Effector CD8-positive, alpha-beta T cell (primary cell): ENCODE data around the gene PACRG.

Experiments used
- DNase-seq: peaks from one replicate; lab custom pipeline; 2025; lab: John Stamatoyannopoulos, UW

PACRG gene

GRCh38 chr6:163288066-163288465 lies 560.3 kb downstream of the PACRG start:
- DNase-seq = no peak

DNA sequence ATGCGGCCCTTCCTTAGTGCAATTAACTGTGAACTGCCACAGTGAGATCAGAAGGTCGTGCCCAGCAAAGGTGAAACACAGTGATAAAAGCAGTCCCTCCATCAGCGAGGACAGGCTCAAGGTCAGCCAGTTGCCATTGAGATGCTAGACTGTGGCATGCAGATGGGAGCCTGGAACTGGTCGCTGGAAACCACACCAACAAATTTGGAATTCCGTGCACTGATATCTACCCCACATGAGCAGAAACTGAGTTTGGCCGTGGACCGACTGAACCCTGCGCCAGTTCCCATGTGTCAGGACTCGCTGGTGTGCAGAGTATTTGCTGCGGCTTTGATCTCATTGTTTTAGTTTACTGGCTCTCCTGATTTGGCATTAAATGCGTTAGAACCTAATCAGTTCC lies 561.1 kb downstream of the PACRG start:
- no peak for DNase-seq

GRCh38 chr6:163289447-163289846 lies 561.7 kb downstream of the PACRG start:
- DNase-seq = no peak

DNA sequence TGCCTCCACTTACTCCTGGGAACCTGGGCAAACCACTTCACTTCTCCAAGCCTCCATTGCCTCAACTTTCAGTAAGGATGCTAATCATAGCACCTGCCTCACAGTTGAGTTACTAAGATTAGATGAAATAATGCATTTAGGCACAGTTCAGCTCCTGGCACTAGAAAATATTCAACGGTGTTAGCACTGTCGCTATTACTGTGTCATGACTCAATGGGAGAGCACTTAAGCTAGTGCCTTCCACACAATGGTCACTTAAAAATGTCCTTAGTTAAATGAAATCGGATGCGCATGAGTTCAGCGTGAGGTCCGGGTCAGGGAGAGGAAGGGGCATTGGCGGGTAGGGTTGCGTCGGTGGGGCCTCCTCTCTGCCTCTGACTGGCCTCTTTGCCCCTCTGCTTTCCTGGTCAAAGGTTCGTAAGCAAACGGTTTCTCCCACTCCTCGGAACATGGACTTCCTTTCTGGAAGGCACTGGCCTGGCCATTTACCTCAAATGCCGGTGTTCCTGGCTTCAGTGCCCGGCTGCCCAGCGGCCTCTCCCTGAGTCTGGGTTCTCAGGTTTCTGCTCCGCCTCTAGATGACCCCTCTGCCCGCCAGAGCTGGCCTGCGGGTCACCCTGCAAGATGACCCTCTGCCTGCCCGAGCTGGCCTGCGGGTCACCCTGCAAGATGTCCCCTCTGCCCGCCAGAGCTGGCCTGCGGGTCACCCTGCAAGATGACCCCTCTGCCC lies 562.9 kb downstream of the PACRG start:
- no peak for DNase-seq

GRCh38 chr6:163291622-163292021 lies 563.8 kb downstream of the PACRG start:
- no peak for DNase-seq

DNA sequence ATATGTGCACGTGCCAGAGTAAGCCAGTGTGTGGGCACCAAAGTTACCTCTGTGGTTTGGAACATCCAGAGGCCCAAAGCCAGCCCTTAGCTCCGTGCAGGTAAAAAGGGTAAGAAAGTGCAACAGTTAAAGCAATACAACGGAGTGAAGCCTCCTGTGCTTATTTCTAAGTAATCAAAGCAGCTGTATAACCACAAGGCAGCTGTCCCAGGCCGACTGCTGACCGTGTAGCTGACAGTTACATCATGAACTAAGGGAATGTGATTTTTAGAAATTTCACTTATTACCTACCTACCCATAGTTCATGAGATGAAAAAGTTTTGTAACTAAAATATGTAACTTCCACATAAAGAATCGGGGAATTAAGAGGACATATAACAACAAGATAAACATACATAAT lies 565.5 kb downstream of the PACRG start:
- no peak for DNase-seq

GRCh38 chr6:163294734-163295133 lies 567.0 kb downstream of the PACRG start:
- no peak for DNase-seq

DNA sequence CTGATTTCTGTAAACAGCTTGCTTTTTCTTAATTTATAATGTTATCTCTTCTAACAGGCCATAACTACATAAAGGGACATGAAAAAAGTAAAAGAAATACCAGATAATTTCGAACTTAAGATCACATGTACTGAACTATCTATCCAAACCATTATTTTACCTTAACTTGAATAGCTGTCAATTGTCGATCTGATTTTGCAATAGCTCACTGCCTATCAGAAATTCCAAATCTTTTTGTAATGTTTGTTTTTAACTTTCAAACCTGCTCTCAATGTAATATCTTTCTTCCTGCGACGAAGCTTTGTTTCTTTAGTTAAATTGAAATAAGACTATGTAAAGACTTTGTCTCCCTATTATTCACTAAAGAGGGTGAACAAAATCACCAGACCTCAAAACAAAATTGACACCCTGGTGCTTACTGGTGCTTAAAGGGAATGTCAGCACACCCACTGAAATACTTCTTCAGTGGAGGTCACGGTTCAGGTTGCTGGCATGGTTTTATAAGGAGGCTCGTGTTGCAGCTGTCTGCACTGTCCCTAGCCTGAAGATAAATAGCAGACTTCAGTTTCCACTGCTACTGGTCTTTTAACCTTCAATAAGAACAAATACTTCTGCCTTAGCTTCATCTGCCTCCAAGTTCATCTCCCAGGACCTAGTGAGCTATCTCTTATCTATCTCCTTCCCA lies 569.2 kb downstream of the PACRG start:
- no peak for DNase-seq

DNA sequence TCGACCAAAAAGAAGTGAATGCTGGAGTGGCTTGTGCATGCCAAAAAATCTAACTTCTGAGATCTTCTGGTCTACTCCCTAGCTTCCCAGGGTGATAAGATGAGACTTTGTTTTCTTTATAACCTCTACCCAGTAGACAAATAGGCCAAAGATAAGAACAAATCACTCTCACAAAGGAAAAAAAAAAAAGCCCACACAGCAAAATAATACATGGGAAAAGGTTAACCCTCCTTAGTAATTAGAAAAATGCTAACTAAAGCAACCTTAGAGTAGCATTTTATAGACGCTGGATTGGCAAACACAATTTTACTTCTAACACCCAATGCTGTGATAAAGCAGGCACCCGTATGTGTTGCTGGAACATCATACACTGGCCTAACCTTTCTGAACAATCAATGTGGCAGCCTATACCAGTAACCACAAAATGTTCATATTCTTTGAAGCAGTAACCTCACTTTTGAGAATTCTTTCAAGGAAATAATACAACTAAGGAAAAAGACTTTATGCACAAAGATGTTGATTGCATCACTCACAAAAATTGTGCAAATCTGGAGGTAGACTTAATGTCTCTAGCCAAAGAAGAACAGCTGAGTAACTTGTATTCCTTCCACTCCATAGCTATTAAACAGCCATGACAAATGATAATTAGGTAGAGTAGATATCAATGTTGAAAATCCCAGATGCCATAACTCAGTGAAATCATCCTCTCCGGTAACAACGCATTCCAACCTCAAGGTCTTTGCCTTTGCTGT lies 570.5 kb downstream of the PACRG start:
- DNase-seq = no peak

DNA sequence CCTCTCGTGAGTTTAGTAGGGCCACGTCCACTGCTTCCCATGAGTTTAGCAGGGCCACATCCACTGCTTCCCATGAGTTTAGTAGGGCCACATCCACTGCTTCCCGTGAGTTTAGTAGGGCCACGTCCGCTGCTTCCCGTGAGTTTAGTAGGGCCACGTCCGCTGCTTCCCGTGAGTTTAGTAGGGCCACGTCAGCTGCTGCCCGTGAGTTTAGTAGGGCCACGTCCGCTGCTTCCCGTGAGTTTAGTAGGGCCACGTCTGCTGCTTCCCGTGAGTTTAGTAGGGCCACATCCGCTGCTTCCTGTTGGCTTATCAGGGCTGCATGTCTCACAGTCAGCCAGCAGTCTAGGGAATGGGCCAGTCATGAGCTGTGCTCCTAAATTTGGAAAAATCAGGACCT lies 573.1 kb downstream of the PACRG start:
- DNase-seq = no peak

DNA sequence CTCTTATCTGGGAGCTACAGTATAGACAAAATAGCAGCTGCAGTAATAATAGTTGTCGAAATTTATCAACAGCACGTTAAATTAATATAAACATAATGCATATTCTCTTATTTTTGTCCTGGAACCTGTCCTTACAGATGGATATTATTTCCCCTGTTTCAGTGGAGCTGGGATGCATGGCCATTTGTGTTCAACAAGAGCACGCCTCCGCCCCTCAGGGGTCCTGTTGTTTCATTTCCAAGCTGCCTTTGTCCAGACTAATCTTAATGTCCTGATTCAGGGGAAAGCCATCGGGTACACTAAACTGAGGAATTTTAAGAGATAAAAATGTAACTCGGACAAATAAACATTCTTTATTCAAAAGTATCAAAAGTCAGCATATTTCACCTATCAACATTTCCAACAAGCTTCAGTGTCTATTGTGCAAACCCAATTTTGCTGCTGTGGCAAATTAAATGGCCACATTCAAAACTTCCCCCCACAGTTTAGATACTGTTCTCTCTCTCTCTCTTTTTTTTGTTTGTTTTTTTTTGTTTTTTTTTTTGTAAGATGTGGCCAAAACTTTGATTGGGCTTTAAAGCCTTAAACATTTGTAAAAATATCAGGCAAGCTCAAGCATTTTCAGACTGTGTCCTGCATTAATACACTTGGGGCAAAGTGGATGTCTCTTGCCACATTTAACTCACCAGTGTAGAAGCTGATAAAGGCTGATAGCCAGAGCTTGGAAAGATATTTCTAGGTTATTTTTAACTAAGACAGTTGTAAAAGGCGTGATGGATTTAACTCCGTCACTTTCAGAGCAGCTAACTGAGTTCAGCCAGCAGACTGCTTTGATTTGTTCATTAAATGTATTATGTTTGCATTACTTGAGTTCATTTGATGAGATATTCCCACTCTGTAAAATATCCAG lies 574.2 kb downstream of the PACRG start:
- no peak for DNase-seq

GRCh38 chr6:163302747-163303146 lies 575.0 kb downstream of the PACRG start:
- DNase-seq = no peak

DNA sequence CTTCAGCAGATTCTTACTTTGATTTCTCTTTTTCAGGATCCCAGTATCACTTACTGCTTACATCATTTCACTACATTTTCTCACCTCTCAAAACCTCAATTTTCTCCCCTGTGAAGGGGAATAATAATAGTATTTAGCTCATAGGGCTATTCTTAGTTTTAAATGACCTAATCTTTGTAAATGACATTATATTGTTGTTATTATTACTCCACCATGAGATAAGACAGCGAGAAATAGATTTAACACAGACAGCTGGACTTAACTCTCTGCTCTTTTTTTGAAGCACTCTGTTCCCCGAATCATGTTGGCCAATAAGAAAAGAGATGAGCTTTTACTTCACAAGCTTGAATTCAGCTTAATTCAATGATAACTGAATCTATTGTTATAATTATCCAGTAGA lies 578.2 kb downstream of the PACRG start:
- no peak for DNase-seq

DNA sequence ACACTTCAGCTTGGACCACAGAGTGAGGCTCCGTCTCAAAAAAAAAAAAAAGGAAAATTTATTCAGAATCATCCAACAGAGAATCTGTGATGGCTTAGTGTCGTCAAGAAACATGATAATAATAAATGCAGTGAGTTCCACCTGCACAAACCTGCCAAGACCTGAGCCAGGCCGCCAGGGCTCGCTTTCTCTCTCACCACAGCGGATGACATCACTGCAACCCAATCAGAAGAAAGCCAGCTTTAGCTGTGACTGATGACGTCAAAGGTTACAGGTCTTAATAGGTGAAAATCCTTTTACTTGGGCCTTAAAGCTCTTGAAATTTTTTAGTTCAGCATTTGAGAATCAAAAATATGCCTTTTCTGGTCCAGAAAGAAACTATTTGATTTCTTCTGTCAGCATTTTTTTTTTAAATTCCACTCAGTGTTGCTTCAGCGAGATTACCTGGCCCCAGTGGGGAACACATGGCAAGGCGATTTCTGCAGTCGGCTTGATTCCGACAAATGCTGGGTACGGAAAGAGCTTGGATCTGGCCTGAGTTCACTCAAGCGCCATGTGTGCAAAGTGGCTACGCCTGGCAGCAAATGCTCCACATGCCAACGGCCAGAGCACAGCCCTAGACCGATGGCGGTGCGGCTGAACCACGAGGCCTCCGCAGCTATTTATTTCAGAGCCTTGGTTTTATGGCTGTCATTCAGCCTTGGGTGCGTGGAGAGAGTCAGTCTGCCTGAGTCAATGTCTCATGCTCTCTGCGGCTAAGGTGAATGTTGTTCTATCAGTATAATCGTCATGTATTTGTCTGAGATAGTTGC lies 581.1 kb downstream of the PACRG start:
- no peak for DNase-seq

DNA sequence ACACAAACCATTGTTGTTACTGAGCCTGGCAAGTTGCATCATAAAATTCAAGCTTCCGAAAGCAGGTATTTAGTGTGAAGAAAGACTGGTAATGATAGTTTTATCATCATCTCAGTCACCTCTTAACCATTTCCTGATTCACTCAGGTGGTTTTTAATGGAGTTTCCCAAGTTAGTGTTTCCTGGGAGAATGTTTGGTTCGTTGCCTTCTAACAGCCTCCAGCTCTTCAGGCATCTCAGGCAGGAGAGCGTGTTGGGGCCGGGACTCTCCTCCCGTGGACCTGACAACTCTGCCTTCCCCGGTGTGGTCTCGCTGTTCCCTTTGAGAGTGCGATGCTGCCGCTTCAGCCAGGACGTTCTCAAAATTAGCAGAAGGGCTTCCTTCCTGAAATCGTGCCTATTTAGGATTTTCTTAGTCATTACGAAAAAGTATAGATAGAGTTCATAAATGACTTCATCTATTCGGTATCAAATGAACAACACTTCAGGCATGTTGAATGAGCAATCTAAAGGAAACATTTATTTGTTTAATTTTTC lies 581.8 kb downstream of the PACRG start:
- no peak for DNase-seq

GRCh38 chr6:163310096-163310972 lies 582.6 kb downstream of the PACRG start:
- DNase-seq = no peak

- DNase-seq = no peak
These were observed 583.2 kb downstream of the PACRG start for GRCh38 chr6:163310973-163311383.

DNA sequence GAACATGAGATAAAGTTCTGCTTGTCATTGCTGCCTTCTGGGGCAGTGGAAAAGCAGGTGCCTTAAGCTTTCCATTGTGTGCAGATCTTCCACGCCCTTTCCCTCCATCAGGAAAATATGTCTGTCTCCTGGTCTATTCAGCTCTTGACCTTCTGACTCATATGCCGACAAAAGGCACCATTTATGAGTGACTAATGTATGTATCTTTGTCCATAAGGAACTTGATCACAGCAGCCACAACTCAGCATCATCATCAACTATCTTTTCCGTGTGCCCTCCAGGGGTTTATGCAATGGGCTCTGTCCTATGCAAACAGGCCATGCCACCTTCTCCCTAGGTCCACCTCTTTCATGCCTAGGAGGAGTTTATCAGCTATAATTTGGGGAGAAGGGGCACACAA lies 584.1 kb downstream of the PACRG start:
- no peak for DNase-seq

DNA sequence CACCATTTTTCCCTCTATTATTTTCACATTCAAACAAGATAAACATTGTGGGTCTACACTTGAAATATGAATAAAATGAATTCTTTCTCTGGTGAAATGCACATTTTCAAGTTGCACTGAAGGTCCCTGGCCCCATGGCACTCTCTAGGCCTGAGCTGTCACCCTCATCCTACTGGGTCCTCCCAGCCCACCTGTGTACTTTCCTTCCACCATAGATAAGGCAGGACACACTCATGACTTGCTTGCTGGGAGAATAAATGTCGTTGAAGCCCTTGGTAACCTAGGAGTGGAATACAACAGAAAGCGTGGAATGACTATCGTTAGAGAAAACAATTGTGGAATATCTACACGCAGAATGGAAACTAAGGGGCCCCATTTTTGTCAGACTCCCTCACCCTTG lies 585.8 kb downstream of the PACRG start:
- no peak for DNase-seq

- DNase-seq = no peak
These were observed 586.2 kb downstream of the PACRG start for GRCh38 chr6:163313981-163314380.
